Neutrophil (primary cell): ENCODE measurements around the gene BLVRB.

Experiments
- H3K27ac ChIP-seq: fragments of 200-600 bp; sonication (generic); 2 replicates; pipeline ENCODE4 v1.5.1; 2016; ENCODE audit warnings: mild to moderate bottlenecking, moderate library complexity
- H3K27me3 ChIP-seq: fragments of 200-600 bp; sonication (generic); 2 replicates; pipeline ENCODE4 v1.6.0; 2016; ENCODE audit warnings: mild to moderate bottlenecking
- H3K36me3 ChIP-seq: fragments of 200-600 bp; sonication (generic); 2 replicates; pipeline ENCODE4 v1.5.1; 2017
- H3K4me1 ChIP-seq, 2 experiments: fragments of 200-600 bp in 1 of 2; sonication (generic) in 1 of 2; 1 replicate in 1 of 2; 2 replicates in 1 of 2; pipeline versions ENCODE4 v1.5.1 to v1.6.1; 2013 to 2016; ENCODE audit warnings: low read depth in 1 of 2, low read length in 1 of 2, mild to moderate bottlenecking in 1 of 2, moderate library complexity in 1 of 2; ENCODE audit not compliant: control insufficient read depth in 1 of 2, insufficient read depth in 1 of 2
- H3K4me3 ChIP-seq, 2 experiments: fragments of 200-600 bp in 1 of 2; sonication (generic) in 1 of 2; 1 replicate in 1 of 2; 2 replicates in 1 of 2; pipeline ENCODE4 v1.5.1; 2013 to 2016; ENCODE audit warnings: low read depth in 1 of 2, low read length in 1 of 2, mild to moderate bottlenecking in 1 of 2, moderate library complexity in 1 of 2
- H3K9me3 ChIP-seq: fragments of 200-600 bp; sonication (generic); 2 replicates; pipeline ENCODE4 v1.5.1; 2016
- TF ChIP-seq, protein P1 (sequence below): fragments of 200-600 bp; sonication (generic); IDR thresholded peaks from 2 replicates; pipeline ENCODE4 v1.5.1; 2016; ENCODE audit warnings: antibody characterized with exemption

Gene BLVRB

GRCh38 chr19:40452016-40452415, 13.5 kb downstream of the BLVRB start:
- Histone ChIP-seq H3K27ac (no peak overlapping the region), H3K36me3 (peaks cover 6% of the 10 kb centered on the region), H3K9me3 (no peaks in the 10 kb centered on the region), H3K4me3 (no peak overlapping the region), H3K27me3 (no peaks in the 10 kb centered on the region), H3K4me1 (no peaks in the 10 kb centered on the region)
- TF ChIP-seq, protein P1, sequence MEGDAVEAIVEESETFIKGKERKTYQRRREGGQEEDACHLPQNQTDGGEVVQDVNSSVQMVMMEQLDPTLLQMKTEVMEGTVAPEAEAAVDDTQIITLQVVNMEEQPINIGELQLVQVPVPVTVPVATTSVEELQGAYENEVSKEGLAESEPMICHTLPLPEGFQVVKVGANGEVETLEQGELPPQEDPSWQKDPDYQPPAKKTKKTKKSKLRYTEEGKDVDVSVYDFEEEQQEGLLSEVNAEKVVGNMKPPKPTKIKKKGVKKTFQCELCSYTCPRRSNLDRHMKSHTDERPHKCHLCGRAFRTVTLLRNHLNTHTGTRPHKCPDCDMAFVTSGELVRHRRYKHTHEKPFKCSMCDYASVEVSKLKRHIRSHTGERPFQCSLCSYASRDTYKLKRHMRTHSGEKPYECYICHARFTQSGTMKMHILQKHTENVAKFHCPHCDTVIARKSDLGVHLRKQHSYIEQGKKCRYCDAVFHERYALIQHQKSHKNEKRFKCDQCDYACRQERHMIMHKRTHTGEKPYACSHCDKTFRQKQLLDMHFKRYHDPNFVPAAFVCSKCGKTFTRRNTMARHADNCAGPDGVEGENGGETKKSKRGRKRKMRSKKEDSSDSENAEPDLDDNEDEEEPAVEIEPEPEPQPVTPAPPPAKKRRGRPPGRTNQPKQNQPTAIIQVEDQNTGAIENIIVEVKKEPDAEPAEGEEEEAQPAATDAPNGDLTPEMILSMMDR = no peak

DNA sequence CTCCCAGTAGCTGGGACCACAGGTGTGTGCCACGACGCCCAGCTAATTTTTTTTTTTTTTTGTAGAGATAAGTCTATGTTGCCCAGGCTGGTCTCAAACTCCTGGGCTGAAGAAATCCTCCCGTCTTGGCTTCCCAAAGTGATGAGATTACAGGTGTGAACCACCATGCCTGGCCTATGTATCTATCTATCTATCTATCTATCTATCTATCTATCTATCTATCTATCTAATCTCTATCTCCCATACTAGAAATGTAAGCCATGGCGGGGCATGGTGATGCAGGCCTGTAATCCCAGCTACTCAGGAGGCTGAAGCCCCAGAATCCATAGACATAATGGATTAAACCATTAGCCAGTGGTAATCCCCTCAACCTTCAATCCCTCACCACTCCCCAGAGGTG, 14.9 kb downstream of the BLVRB start:
- Histone ChIP-seq H3K27me3 (no peaks in the 10 kb centered on the region), H3K4me1 (no peaks in the 10 kb centered on the region), H3K36me3 (peaks cover 6% of the 10 kb centered on the region), H3K9me3 (no peaks in the 10 kb centered on the region), H3K4me3 (no peak overlapping the region), H3K27ac (no peak overlapping the region)
- TF ChIP-seq, protein P1 = no peak

DNA sequence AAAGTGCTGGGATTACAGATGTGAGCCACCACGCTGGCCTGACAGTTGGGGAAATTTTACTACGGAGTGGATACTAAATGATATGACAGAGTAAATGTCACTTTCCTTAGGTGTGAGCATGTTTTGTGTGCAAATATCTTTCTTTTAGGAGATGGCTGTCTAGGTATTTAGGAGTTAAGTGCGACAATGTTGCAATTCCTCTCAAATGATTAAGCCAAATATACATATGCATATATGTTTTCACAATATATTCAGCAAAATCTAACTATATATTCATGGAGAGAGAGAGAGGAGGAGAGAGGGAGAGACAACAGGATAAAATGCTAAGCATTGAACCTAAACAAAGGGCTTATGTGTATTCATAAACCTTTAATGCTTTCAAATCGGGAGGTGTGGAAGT, 16.0 kb downstream of the BLVRB start:
- Histone ChIP-seq H3K27ac (no peak overlapping the region), H3K4me1 (peaks cover 4 to 7% of the 10 kb centered on the region in 2 experiments), H3K36me3 (peaks cover 6% of the 10 kb centered on the region), H3K4me3 (no peak overlapping the region), H3K27me3 (no peaks in the 10 kb centered on the region), H3K9me3 (no peaks in the 10 kb centered on the region)
- TF ChIP-seq, protein P1 = no peak

- peaks cover 15 to 17% of the 10 kb centered on the region in 2 experiments for H3K4me1 ChIP-seq
- no peaks in the 10 kb centered on the region for H3K27me3 ChIP-seq
- TF ChIP-seq, protein P1 = no peak
- peaks cover 13% of the 10 kb centered on the region for H3K36me3 ChIP-seq
- no peak overlapping the region for H3K4me3 ChIP-seq
- no peaks in the 10 kb centered on the region for H3K9me3 ChIP-seq
- H3K27ac ChIP-seq = no peak overlapping the region
Observed at GRCh38 chr19:40446263-40446784, 19.2 kb downstream of the BLVRB start.

DNA sequence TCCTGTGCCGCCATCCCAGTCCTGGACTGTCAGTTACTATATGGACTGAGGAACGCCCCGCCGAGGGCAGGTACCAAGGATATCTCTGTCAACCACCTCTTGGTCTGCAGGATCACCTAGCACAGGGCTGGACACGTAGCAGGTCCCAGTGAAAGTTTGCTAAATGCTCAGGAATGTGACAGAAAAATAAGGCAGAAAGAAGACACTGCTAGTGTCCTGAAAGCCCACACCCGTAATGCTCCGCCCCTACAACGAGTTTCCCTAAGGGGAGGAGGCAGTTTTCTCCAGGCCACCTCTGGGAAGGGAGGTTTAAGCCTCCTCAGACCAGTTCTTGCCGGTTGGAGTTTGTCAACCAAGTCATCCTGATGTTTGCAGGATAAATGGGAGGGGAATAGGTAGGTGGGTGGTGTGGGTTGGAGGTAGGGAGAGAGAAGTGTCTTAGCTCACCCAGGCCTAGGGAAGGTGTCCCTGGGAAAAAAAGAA, 19.7 kb downstream of the BLVRB start:
- Histone ChIP-seq H3K27me3 (no peaks in the 10 kb centered on the region), H3K27ac (no peak overlapping the region)

More for the DNA sequence above, 19.7 kb downstream of the BLVRB start:
- Histone ChIP-seq H3K4me3 (no peak overlapping the region), H3K36me3 (peaks cover 18% of the 10 kb centered on the region), H3K4me1 (peaks cover 15 to 17% of the 10 kb centered on the region in 2 experiments), H3K9me3 (no peaks in the 10 kb centered on the region)
- TF ChIP-seq, protein P1 = no peak
